GM23338 (cell line): ENCODE measurements around the gene OBSCN. TPM values are rescaled to one million over a fixed set of nuclear protein-coding genes. Genes with fewer than 3 reads are reported as not detected.

Experiments
- ATAC-seq: fragments of 200-7000 bp; cut with Tn5 transposase; 3 replicates; pipeline ENCODE4 v1.9.1; 2020
- DNase-seq: peaks from one replicate; pipeline ENCODE4 v3.0.0-alpha.2; 2015; ENCODE audit warnings: low spot score
- H2AFZ ChIP-seq: fragments of 200-600 bp; sonication (generic); 2 replicates; pipeline ENCODE4 v1.8.0; 2016; ENCODE audit warnings: antibody characterized with exemption, mild to moderate bottlenecking, moderate library complexity
- H3F3A ChIP-seq: fragments of 200-600 bp; sonication (generic); replicated peaks from 2 replicates; pipeline ENCODE4 v1.8.0; 2017; ENCODE audit warnings: antibody characterized with exemption, mixed run types, low read depth
- H3K27ac ChIP-seq: fragments of 200-600 bp; sonication (generic); 2 replicates; pipeline ENCODE4 v1.6.1; 2016; ENCODE audit warnings: low read depth
- H3K27me3 ChIP-seq: fragments of 200-600 bp; sonication (generic); 2 replicates; pipeline ENCODE4 v1.8.0; 2016; ENCODE audit warnings: mild to moderate bottlenecking, mixed run types, moderate library complexity; ENCODE audit not compliant: insufficient read depth
- H3K36me3 ChIP-seq: fragments of 200-600 bp; sonication (generic); 2 replicates; pipeline ENCODE4 v1.8.0; 2016; ENCODE audit warnings: mild to moderate bottlenecking; ENCODE audit not compliant: insufficient read depth
- H3K4me1 ChIP-seq: fragments of 200-600 bp; sonication (generic); 2 replicates; pipeline ENCODE4 v1.8.0; 2016; ENCODE audit warnings: mild to moderate bottlenecking, moderate library complexity; ENCODE audit not compliant: insufficient read depth
- H3K4me2 ChIP-seq: fragments of 200-600 bp; sonication (generic); 2 replicates; pipeline ENCODE4 v1.7.1; 2017; ENCODE audit warnings: mixed run types
- H3K4me3 ChIP-seq: fragments of 200-600 bp; sonication (generic); 2 replicates; pipeline ENCODE4 v1.6.1; 2016; ENCODE audit warnings: mixed run types
- H3K79me2 ChIP-seq: fragments of 200-600 bp; sonication (generic); replicated peaks from 2 replicates; pipeline ENCODE4 v1.8.0; 2017; ENCODE audit warnings: mild to moderate bottlenecking; ENCODE audit not compliant: insufficient read depth
- H3K9me2 ChIP-seq: fragments of 200-600 bp; sonication (generic); 2 replicates; pipeline ENCODE4 v1.8.0; 2017; ENCODE audit not compliant: insufficient read depth
- H4K20me1 ChIP-seq: fragments of 200-600 bp; sonication (generic); replicated peaks from 2 replicates; pipeline ENCODE4 v1.8.0; 2017; ENCODE audit warnings: mild to moderate bottlenecking; ENCODE audit not compliant: insufficient read depth
- H3K27ac Mint-ChIP-seq: 2 replicates; pipeline ENCODE4 v1.8.0; 2020; ENCODE audit warnings: inconsistent platforms, mild to moderate bottlenecking, moderate library complexity, mixed read lengths
- H3K27me3 Mint-ChIP-seq: 3 replicates; pipeline ENCODE4 v1.8.0; 2022; ENCODE audit warnings: low read depth, mild to moderate bottlenecking, moderate library complexity, mixed read lengths, inconsistent platforms; ENCODE audit not compliant: insufficient read depth, poor library complexity
- H3K36me3 Mint-ChIP-seq: 3 replicates; pipeline ENCODE4 v1.8.0; 2021; ENCODE audit warnings: low read depth, mild to moderate bottlenecking, inconsistent platforms, moderate library complexity, mixed read lengths
- H3K4me1 Mint-ChIP-seq: 3 replicates; pipeline ENCODE4 v1.8.0; 2020; ENCODE audit warnings: mild to moderate bottlenecking, inconsistent platforms, mixed read lengths
- H3K4me3 Mint-ChIP-seq: 3 replicates; pipeline ENCODE4 v1.8.0; 2021; ENCODE audit warnings: moderate library complexity, mild to moderate bottlenecking, inconsistent platforms, mixed read lengths
- H3K9me3 Mint-ChIP-seq: 3 replicates; pipeline ENCODE4 v1.8.0; 2020; ENCODE audit warnings: moderate library complexity, mild to moderate bottlenecking, inconsistent platforms, mixed read lengths
- CREB1 ChIP-seq: fragments of 250-450 bp; sonication (Bioruptor Pico); IDR thresholded peaks from 2 replicates; pipeline ENCODE4 v1.5.0; 2020; ENCODE audit warnings: low read depth, mild to moderate bottlenecking, moderate library complexity
- CTCF ChIP-seq, 2 experiments: fragments of 200-600 bp in 1 of 2; sonication (generic) in 1 of 2; conservative IDR thresholded peaks; 2 replicates each; pipeline versions ENCODE4 v1.5.1 to v1.6.1; 2016 to 2017; ENCODE audit warnings: antibody characterized with exemption in 2 of 2, low read depth in 2 of 2, mild to moderate bottlenecking in 2 of 2, moderate library complexity in 1 of 2
- ETS1 ChIP-seq: IDR thresholded peaks from 2 replicates; pipeline ENCODE4 v1.6.1; 2016; ENCODE audit warnings: antibody characterized with exemption
- EZH2 ChIP-seq: fragments of 200-600 bp; sonication (generic); IDR thresholded peaks from one replicate; pipeline ENCODE4 v1.8.0; 2017; ENCODE audit warnings: antibody characterized with exemption, mild to moderate bottlenecking, low read depth; ENCODE audit not compliant: unreplicated experiment
- EZH2phosphoT487 ChIP-seq: fragments of 200-600 bp; sonication (generic); IDR thresholded peaks from one replicate; pipeline ENCODE4 v1.8.1; 2018; ENCODE audit warnings: antibody characterized with exemption; ENCODE audit not compliant: unreplicated experiment
- JUNB ChIP-seq: IDR thresholded peaks from one replicate; pipeline ENCODE4 v1.6.1; 2016; ENCODE audit warnings: antibody characterized with exemption; ENCODE audit not compliant: unreplicated experiment
- NANOG ChIP-seq: IDR thresholded peaks from 2 replicates; pipeline ENCODE4 v1.6.1; 2016; ENCODE audit warnings: antibody characterized with exemption, borderline replicate concordance
- POLR2AphosphoS5 ChIP-seq: IDR thresholded peaks from 2 replicates; pipeline ENCODE4 v1.6.1; 2016; ENCODE audit warnings: antibody characterized with exemption, low read depth
- REST ChIP-seq: IDR thresholded peaks from one replicate; pipeline ENCODE4 v1.6.1; 2018; ENCODE audit warnings: antibody characterized with exemption; ENCODE audit not compliant: unreplicated experiment
- STAT1 ChIP-seq: IDR thresholded peaks from one replicate; pipeline ENCODE4 v1.6.1; 2016; ENCODE audit warnings: antibody characterized with exemption; ENCODE audit not compliant: unreplicated experiment
- ZNF114 ChIP-seq: fragments of 250-450 bp; sonication (Bioruptor Pico); IDR thresholded peaks from 2 replicates; pipeline ENCODE4 v1.5.0; 2020; ENCODE audit warnings: mild to moderate bottlenecking, moderate library complexity
- ZNF331 ChIP-seq: fragments of 250-450 bp; sonication (Bioruptor Pico); IDR thresholded peaks from 2 replicates; pipeline ENCODE4 v1.5.0; 2020; ENCODE audit warnings: low read depth, mild to moderate bottlenecking, moderate library complexity
- polyA plus RNA-seq: library from polyadenylated mRNA; unstranded; fragments of >200 nt; fragmentation: Nextera tagmentation; extraction: Ambion mirVana; gene quantifications from 2 replicates; pipeline ENCODE4 v1.2.1, GENCODE V29; 2016
- total RNA-seq: library from RNA; depleted of rRNA; stranded (reverse); fragments of >200 nt; shearing (Covaris generic); gene quantifications from 2 replicates; pipeline ENCODE4 v1.2.3, GENCODE V29; 2014

OBSCN gene
- total and polyA plus RNA-seq, 2 experiments from 2014 or later, result 8.4 to 38.5 TPM

- Histone ChIP-seq H3K4me3 (no peak overlapping the region), H3K4me2 (no peak overlapping the region), H3K9me2 (0 out of 2 replicates have a peak, but pooled peaks cover 3% of the 10 kb centered on the region), H3K27ac (no peak overlapping the region), H3K27me3 (no peaks in the 10 kb centered on the region), H3K79me2 (no peaks in the 10 kb centered on the region), H3K4me1 (no peaks in the 10 kb centered on the region), H4K20me1 (no peaks in the 10 kb centered on the region), H3K36me3 (no peaks in the 10 kb centered on the region), H2AFZ (no peak overlapping the region), H3F3A (no peaks in the 10 kb centered on the region)
- ATAC-seq, result no peak
- DNase-seq, result no peak
- Mint-ChIP-seq H3K9me3 (peaks cover 25% of the 10 kb centered on the region), H3K36me3 (peaks cover 18% of the 10 kb centered on the region), H3K4me1 (no peaks in the 10 kb centered on the region; the same call in 2 of the 3 replicates), H3K4me3 (no peak overlapping the region), H3K27ac (no peak overlapping the region), H3K27me3 (peaks cover 4% of the 10 kb centered on the region)
- TF ChIP-seq CREB1 (CRISPR knock-in tag), result no peak
- TF ChIP-seq REST, result no peak
- no peak for TF ChIP-seq CTCF (conservative IDR thresholded peaks at IDR 0.05; ENCODE audit: low read depth in 2 of 2)
- TF ChIP-seq NANOG, result no peak
- TF ChIP-seq POLR2AphosphoS5, result no peak
- TF ChIP-seq EZH2, result no peak
- no peak for TF ChIP-seq ETS1
- TF ChIP-seq ZNF114 (CRISPR knock-in tag), result no peak
- no peak for TF ChIP-seq ZNF331 (CRISPR knock-in tag)
- TF ChIP-seq STAT1, result no peak
- no peak for TF ChIP-seq EZH2phosphoT487
- no peak for TF ChIP-seq JUNB
Observed at GRCh38 chr1:228194921-228195812, 12.7 kb upstream of the OBSCN start.
